Measurements from ENCODE around the gene TTLL5.
"Not testable (repeated sequence)": the region's sequence is repeated elsewhere in the genome, so short reads cannot be mapped to it uniquely, and the experiment has no call there.

Gene TTLL5

DNA sequence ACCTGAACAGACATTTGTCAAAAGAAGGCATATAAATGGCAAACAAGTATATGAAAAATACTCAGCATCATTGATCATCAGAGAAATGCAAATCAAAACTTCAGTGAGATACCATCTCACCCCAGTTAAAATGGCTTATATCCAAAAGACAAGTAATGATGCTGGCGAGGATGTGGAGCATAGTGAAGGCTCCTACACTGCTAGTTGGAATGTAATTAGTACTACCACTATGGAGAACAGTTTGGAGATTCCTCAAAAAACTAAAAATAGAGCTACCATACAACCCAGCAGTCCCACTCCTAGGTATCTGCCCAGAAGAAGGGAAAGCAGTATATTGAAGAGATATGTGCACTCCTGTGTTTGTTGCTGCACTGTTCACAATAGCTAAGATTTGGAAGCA is 174.7 kb downstream of the TTLL5 start:
- ATAC-seq (no peak), DNase-seq (no peak)
- H3K4me3 Mint-ChIP-seq = no peak overlapping the region
- no peaks in the 10 kb centered on the region for H3K27me3 Mint-ChIP-seq
- peaks cover 10 to 17% of the 10 kb centered on the region in 2 donors for H3K9me3 Mint-ChIP-seq
- no peak overlapping the region for H3K27ac Mint-ChIP-seq
- peaks cover 18% of the 10 kb centered on the region for H3K4me1 Mint-ChIP-seq

- Mint-ChIP-seq H3K27ac (no peak overlapping the region), H3K4me1 (peaks cover 8% of the 10 kb centered on the region), H3K4me3 (no peak overlapping the region), H3K9me3 (peaks cover 10 to 17% of the 10 kb centered on the region in 2 donors), H3K27me3 (no peaks in the 10 kb centered on the region)
- no peak for DNase-seq
- no peak for ATAC-seq
These were observed 176.2 kb downstream of the TTLL5 start for GRCh38 chr14:75837151-75837787.

DNA sequence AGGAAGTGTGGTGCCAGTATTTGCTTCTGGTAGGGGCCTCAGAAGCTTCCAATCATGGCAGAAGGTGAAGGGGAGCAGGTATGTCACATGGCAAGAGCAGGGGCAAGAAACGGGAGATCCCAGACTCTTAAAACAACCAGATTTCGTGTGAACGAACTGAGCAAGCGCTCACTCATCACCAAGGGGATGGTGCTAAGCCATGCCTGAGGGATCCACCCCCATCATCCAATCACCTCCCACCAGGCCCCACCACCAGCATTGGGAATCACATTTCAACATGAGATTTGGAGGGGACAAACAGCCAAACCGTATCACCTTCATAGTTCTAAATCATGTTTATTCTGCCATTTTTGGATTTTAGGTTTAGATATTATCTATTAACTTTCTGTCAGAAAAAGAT is 179.9 kb downstream of the TTLL5 start:
- ATAC-seq (no peak), DNase-seq (no peak)
- H3K27me3 Mint-ChIP-seq = no peaks in the 10 kb centered on the region
- no peaks in the 10 kb centered on the region for H3K4me1 Mint-ChIP-seq
- H3K9me3 Mint-ChIP-seq = peaks cover 10 to 17% of the 10 kb centered on the region in 2 donors
- no peak overlapping the region for H3K27ac Mint-ChIP-seq
- no peak overlapping the region for H3K4me3 Mint-ChIP-seq

- ATAC-seq (no peak), DNase-seq (no peak)
- Mint-ChIP-seq H3K27me3 (no peaks in the 10 kb centered on the region), H3K4me3 (no peak overlapping the region), H3K4me1 (no peaks in the 10 kb centered on the region), H3K27ac (no peak overlapping the region), H3K9me3 (peaks cover 10 to 17% of the 10 kb centered on the region in 2 donors)
These were observed 181.5 kb downstream of the TTLL5 start for GRCh38 chr14:75842551-75842950.

GRCh38 chr14:75844486-75844885 is 183.4 kb downstream of the TTLL5 start:
- H3K27ac Mint-ChIP-seq = no peak overlapping the region
- no peak overlapping the region for H3K4me3 Mint-ChIP-seq
- H3K4me1 Mint-ChIP-seq = no peaks in the 10 kb centered on the region
- peaks cover 3 to 6% of the 10 kb centered on the region in 2 donors for H3K9me3 Mint-ChIP-seq
- no peak for DNase-seq
- ATAC-seq = no peak
- H3K27me3 Mint-ChIP-seq = no peaks in the 10 kb centered on the region

DNA sequence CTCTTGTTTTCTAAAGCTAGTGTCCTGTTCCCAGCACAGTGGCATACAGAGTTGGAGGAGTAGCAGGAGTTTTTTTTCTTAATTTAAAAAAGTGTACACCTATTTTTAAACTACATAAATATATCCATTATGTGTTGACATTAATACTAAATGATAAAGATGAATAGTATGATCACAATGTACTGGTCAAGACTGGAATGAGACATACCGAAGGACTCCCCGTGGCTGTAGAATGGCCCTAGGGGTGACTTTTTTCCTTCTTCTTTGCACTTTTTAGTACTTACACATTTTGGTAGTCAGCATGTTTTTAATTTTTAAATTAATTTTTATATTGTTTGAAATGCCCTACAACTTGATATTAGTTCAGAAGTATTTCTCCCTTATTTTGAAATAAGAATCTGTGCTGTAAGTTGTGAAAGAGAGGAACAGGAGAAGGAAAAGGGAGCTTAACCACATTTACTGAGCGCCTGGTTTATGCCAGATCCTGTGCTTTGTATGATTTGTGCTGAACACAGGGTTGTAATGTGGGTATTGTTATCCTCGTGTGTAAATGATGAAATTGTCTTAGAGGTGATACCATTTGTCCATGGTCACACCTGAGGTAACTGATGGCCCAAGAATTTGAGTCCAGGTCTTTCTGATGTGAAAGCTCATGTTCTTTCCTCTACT is 184.2 kb downstream of the TTLL5 start:
- ATAC-seq = no peak
- H3K4me3 Mint-ChIP-seq = no peak overlapping the region
- no peak overlapping the region for H3K27ac Mint-ChIP-seq

DNA sequence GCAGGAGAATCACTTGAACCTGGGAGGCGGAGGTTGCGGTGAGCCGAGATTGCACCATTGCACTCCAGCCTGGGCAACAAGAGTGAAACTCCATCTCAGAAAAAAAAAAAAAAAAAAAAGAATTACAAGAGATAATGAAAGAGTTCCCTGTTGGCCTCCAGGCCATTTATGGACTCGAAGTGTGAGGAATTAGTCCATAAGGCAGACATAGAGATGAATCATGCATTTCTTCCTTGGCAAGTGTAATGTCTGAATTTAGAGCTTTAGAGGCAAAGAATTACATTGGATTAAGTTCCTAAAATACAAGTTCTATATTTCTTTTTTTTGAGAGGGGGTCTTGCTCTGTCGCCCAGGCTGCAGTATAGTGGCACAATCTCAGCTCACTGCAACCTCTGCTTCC is 185.6 kb downstream of the TTLL5 start:
- not testable (repeated sequence) for ATAC-seq, H3K4me3 Mint-ChIP-seq, H3K27ac Mint-ChIP-seq, H3K9me3 Mint-ChIP-seq, DNase-seq, H3K27me3 Mint-ChIP-seq, H3K4me1 Mint-ChIP-seq

More for the DNA sequence above, 184.2 kb downstream of the TTLL5 start:
- H3K9me3 Mint-ChIP-seq = no peaks in the 10 kb centered on the region
- no peak for DNase-seq
- H3K4me1 Mint-ChIP-seq = no peaks in the 10 kb centered on the region
- H3K27me3 Mint-ChIP-seq = no peaks in the 10 kb centered on the region

DNA sequence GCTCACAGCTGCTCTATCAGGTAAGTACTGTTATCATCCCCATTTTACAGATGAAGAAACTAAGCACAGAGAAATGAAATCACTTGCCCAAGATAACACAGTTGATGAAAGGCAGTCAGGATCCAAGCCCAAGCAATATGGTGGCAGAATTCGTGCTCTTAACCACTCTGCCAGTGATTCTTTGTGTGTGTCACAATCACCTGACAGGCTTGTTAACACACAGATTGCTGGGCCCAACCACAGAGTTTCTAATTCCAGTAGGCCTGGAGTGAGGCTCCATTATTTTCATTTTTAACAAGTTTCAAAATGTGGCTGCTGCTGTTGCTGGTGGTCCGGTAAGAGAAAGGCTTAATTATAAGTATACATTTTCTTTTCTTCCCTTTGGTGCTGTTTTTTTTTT is 186.5 kb downstream of the TTLL5 start:
- Mint-ChIP-seq H3K27me3 (no peaks in the 10 kb centered on the region), H3K9me3 (no peaks in the 10 kb centered on the region), H3K4me3 (no peak overlapping the region), H3K27ac (no peak overlapping the region), H3K4me1 (no peaks in the 10 kb centered on the region)
- DNase-seq (no peak), ATAC-seq (no peak)

DNA sequence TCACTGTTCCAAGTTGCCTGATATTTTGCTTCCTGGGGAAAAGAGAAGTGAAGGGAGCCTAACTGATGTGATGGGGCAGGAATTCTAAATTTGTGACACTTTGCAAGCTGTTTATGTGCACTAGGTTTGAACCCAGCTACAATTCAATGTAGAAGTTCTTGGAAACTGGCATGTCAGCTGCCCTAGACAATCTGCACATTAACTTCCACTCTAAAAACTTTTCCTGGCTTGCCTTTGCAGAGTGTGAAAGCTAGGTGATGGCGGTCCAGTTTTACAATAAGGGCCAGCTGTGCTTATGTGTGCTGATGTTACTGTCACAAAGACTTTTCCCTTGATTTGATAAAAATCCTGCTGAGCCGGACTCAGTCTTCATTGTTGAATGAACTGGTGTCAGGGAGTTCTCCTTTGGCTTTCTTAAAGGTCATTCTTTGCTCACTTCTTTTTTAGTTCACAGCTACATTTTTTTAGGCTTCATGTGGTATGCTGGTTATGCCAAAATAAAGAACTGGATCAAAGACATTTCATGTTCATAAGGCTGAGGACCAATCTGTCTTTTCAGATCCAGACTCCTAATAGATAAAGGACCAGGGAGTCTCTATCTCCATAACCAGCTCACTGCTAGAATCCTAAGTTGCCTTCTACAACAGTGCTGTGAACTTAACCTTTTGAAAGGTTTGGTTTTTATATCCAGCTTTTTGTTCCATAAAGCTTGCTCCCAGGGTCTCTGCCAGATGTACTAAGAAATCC is 187.3 kb downstream of the TTLL5 start:
- H3K9me3 Mint-ChIP-seq = no peaks in the 10 kb centered on the region
- no peaks in the 10 kb centered on the region for H3K4me1 Mint-ChIP-seq
- no peaks in the 10 kb centered on the region for H3K27me3 Mint-ChIP-seq
- ATAC-seq (no peak), DNase-seq (no peak)
- H3K4me3 Mint-ChIP-seq = no peak overlapping the region
- H3K27ac Mint-ChIP-seq = peak overlapping the region in 1 of 2 donors; percentile 46

- H3K4me1 Mint-ChIP-seq = no peaks in the 10 kb centered on the region
- no peak overlapping the region for H3K4me3 Mint-ChIP-seq
- DNase-seq (no peak), ATAC-seq (no peak)
- H3K9me3 Mint-ChIP-seq = no peaks in the 10 kb centered on the region
- no peak overlapping the region for H3K27ac Mint-ChIP-seq
- no peaks in the 10 kb centered on the region for H3K27me3 Mint-ChIP-seq
These were observed 188.4 kb downstream of the TTLL5 start for GRCh38 chr14:75849300-75849895.

- Mint-ChIP-seq H3K4me3 (no peak overlapping the region), H3K4me1 (no peaks in the 10 kb centered on the region), H3K27ac (peak overlapping the region in 1 of 2 donors; percentile 63), H3K9me3 (no peaks in the 10 kb centered on the region), H3K27me3 (no peaks in the 10 kb centered on the region)
- DNase-seq (no peak), ATAC-seq (no peak)
These were observed 190.5 kb downstream of the TTLL5 start for GRCh38 chr14:75851574-75851866.

GRCh38 chr14:75854111-75854799 is 193.2 kb downstream of the TTLL5 start:
- Mint-ChIP-seq H3K4me1 (no peaks in the 10 kb centered on the region), H3K9me3 (no peaks in the 10 kb centered on the region), H3K27ac (no peak overlapping the region), H3K27me3 (no peaks in the 10 kb centered on the region), H3K4me3 (no peak overlapping the region)
- DNase-seq = no peak
- no peak for ATAC-seq

GRCh38 chr14:75857199-75857598 is 196.2 kb downstream of the TTLL5 start:
- H3K4me3 Mint-ChIP-seq = no peak overlapping the region
- H3K9me3 Mint-ChIP-seq = no peaks in the 10 kb centered on the region
- DNase-seq (no peak), ATAC-seq (no peak)
- no peak overlapping the region for H3K27ac Mint-ChIP-seq
- H3K4me1 Mint-ChIP-seq = peaks cover 7% of the 10 kb centered on the region
- H3K27me3 Mint-ChIP-seq = no peaks in the 10 kb centered on the region

GRCh38 chr14:75858362-75858761 is 197.3 kb downstream of the TTLL5 start:
- Mint-ChIP-seq H3K27me3 (no peaks in the 10 kb centered on the region), H3K27ac (no peak overlapping the region), H3K4me1 (peaks cover 7% of the 10 kb centered on the region), H3K4me3 (no peak overlapping the region), H3K9me3 (no peaks in the 10 kb centered on the region)
- ATAC-seq = no peak
- no peak for DNase-seq

DNA sequence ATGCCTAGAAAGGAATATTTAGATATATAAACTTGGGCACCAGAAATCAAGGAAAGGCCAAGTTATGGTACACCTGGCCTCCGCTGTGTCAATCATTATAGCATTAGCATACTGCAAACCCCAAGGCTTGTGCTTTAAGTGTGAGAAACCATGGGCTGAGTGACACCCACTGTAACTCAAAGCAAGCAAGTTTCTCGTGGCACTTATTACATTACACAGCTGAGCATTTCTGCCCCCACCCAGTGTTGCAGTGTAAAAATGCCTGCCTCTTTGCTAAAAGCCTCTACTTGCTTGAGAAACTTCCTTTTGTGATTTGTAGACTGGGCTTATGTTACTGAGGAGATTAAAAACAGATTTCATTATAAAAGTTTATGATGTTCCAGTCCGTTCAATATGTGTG is 198.7 kb downstream of the TTLL5 start:
- Mint-ChIP-seq H3K4me3 (no peak overlapping the region), H3K27me3 (no peaks in the 10 kb centered on the region), H3K9me3 (no peaks in the 10 kb centered on the region), H3K4me1 (peaks cover 7% of the 10 kb centered on the region), H3K27ac (no peak overlapping the region)
- ATAC-seq = no peak
- no peak for DNase-seq
